HG02938 (cell line): ENCODE measurements around the gene SOX4.

ENCODE experiments used
- ATAC-seq: cut with Tn5 transposase; IDR thresholded peaks from one replicate; pipeline ENCODE4 v1.9.1; 2021; ENCODE audit warnings: mild to moderate bottlenecking, moderate library complexity; ENCODE audit not compliant: unreplicated experiment

The SOX4 gene

DNA sequence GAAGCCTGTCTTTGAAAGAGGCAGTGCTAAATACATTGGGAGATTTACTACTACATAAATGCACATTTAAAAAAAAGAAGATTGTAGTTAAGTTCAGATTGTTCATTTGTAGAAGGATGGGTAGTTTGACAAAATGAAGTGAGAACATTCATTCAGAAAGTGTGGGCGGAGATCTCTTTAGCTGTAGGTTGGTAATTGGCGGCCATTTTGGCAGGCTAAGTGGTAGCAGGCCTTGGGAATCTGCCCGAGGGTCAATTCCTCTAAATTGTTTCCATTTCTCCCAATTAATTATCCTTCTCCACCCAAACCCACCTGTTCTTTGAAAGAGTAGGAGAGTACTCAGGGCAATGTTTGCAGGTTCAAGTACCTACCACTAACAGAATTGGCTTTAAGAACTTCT lies 17.9 kb downstream of the SOX4 start:
- no peak for ATAC-seq

DNA sequence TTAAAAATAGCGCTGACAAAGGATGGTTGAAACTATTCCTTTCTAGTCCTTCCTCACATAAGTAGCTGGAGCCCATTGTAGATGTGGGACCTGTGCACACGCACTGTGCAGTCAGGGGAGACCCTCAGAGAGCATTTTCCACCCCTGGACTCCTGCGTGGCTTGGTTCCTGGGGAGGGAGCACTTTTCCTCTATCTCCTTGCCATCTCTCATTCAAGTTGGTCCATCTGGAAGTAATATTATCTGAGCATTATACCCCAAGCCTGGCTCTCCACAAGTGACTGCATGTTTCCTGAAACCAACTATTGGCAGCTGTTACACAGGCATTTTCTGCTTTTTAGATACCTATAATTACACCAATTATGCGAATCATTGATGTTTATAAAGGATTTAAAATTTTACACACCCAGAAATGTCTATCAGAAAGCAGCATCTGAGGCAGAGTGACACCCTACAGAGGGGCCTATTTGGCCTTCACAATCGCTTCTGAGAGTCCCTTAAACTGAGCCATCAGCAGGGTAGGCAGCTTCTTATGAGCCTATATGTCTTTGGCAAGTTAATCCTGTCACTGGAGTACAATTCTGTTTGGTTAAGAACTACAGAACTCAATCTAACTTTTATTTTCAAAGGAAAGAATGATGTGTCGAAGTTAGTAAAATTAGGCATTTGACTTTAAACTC lies 18.7 kb downstream of the SOX4 start:
- no peak for ATAC-seq

DNA sequence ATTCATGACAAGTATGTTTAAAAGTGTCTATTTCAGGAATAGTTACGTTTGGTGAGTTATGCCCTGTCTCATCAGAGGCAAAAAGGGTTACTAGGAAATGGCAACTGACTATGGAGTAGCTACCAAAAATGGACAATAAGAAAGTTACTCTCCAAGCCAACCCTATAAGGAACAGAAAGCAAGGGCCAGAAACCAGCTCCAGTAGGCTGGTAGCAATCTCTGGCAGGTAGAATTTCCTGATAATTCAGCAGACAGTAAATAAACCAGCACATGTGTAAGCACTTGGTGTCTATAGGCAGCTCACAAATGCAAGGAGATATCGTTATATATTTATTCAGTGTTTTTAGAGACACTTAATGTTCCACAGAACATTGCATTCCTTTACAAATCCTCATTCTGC lies 20.3 kb downstream of the SOX4 start:
- ATAC-seq = no peak

DNA sequence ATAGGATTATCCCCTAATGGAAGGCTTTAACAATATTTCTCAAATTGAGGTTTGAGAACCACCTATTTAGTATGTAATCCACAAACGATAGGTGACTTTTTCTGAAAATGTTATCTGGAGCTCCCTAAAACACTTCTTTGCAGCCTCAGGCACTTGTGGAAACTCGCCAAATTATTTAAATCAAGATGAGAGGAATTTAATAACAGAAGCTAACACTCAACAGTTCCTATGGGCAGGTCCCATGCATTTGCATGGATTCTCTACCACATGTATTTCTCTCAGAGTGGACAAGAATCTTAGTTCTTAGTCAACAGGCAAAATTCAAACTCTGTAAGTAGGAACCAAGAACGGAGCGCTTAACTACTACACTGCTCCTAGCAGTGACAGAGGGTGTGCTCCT lies 20.7 kb downstream of the SOX4 start:
- no peak for ATAC-seq

DNA sequence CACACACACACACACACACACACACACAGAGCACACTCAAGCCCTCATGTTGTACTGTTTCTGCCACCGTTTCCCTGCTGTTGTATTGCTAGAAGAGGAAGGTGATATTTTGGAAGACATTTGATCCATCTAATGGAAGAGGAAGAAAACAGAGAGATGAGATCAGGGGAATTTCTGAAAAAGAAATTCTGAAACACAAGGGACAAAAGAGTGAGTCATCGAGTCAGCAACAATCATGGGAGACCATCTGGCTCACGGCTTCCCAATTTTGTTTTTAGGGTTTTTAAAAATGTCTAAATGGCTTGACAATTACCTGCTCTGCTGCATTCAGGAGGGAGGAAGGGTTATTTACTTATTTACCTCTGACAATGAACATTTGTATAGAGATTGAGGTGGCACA lies 22.0 kb downstream of the SOX4 start:
- no peak for ATAC-seq

DNA sequence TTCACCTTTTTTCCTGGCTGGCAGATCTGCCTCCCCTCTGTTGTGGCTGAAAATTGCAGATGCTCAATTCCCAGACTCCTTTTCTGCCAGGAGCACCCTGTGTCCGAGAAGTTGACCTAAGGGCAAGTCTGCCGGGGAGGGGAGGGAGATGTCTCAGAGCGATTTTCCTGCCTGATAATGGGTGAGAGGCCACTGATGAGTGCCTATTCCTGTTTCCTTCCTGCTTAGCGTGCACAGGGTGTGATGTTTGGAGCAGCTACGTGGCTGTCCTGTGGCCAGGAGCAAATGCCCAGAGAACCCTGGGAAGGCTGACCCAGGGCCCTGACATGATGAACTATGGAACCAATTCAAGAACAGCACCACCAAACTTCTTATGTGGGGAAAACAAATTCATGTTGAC lies 22.5 kb downstream of the SOX4 start:
- no peak for ATAC-seq

DNA sequence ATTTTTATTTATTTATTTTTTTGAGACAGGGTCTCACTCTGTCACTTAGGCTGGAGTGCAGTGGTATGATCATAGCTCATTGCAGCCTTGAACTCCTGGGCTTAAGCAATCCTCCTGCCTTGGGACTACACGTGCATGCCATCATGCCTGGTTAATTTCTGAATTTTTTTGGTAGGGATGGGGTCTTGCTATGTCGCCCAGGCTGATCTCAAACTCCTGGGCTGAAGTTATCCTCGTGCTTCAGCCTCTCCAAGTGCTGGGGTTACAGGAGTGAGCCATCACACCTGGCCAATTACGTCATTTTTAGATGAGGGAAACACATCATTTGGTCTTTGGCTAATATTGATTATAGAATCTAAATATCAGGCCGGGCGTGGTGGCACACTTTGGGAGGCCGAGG lies 32.1 kb downstream of the SOX4 start:
- no peak for ATAC-seq

DNA sequence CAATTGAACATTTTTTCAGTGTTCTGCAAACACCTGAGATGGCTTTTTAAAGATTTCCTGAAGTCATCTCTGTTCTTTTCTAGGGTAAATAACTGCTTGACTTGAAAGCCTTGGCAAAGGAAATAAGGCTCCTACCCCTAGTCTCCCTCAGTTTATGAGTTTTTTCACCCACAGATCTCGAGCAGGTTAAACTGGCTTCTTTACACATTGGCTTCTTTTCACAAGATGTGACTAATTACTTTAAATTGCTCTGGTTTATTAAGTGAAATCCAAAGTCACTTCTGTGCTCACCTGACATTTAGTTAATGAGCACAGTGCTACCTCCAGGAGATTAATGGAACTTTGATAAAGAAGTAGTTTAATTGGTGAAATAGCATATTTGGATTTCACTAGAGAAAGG lies 33.2 kb downstream of the SOX4 start:
- no peak for ATAC-seq

DNA sequence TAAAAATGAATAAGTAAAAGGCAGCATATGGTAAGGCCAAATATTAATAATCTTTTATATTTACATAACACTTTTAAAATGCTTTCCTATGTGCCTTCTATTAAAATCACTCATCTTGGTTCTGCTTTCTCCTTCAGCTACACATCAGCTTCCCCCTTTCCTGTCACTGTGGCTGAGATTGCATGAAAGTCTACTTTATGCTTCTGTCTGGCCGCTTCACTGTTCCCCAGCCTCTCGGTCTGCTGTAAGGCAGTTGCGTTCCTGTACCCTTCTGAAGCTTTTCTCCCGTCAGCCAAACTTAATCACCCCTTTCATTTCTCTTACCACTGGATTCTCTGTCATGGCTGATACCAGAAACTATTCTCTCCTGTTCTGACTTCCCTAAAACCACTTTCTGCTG lies 34.6 kb downstream of the SOX4 start:
- ATAC-seq = no peak

DNA sequence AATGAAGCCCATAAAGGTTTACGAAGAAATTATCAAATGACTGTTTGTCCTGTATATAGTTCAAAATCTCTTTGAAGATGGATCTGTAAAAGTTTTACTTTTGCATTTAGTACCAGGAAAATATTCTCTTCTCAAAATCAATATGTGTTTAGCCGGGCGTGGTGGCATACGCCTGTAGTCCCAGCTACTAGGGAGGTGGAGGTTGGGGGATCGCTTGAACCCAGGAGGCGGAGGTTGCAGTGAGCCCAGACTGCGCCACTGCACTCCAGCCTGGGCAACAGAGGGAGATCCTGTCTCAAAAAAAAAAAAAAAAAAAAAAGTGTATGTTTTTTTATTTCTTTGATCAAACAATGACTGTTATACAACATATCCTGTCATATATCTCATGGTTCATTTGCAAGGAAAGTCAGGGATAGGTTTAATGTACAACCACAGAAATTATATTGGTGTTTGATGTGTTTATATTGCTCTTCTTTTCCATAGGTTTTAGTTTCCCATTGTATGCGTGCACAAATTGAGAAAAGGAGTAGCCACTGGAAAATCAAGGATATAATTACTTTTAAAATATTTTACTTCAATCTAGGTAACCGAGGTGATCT lies 40.1 kb downstream of the SOX4 start:
- no peak for ATAC-seq

DNA sequence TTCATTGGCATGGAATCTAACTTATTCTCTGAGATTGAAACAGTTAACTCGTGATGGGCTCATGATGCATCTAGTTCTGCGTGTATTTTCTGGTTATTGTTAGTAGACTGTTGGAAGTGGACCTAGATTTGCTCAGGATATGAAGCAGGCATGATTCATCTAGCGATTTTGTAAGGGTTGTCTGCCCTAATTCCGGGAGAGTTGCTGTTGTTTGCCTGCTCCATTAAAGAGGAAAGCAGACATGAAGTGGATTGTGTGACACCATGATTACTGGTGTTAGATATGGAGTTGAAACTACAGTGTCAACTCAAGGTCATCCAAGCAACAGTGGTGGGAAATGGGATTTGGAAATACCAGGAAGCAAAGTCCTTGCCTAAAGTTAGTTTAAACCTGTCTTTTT lies 41.0 kb downstream of the SOX4 start:
- no peak for ATAC-seq

DNA sequence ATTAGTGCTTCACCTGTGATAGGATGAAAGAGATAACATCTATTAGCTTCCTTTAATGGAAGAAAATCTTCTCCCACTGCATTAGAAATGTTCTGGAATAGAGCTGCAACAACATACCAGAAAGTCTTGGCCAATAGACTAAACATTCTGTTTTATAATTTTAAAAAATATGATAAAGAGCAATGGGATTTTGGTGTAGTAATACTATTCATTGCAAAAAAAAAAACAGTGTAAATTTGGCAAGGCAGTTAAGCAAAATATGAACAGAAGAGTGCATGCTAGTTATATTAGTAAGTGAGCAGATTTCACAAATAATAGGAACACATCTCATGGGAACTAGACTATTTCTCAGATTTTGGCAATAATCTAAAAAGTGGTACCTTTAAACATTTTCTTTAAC lies 43.3 kb downstream of the SOX4 start:
- no peak for ATAC-seq

DNA sequence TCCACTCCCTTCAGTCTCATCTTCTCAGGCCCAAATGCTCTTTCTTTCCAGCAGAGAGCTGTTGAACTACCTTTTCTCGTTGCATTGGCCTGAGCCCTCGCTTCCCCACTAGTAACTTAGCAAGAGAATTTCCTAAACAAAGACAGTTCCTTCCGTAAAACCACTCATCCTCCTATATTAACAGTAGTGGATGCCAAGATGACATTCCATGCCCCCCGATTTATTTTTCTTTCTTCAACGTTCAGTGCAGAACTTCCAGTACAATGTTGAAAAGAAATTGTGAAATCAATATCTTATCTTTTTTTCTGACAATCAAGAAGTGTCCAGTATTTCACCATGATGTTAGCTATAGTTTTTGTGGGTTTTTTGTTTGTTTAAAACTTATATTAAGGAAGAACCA lies 45.8 kb downstream of the SOX4 start:
- ATAC-seq = no peak
